Loucy (cell line): Measurements from ENCODE around the gene EDEM2.
"Not testable (repeated sequence)": the region's sequence is repeated elsewhere in the genome, so short reads cannot be mapped to it uniquely, and the experiment has no call there.

Experiments
- H2AFZ ChIP-seq: fragments of 200-600 bp; sonication (generic); 2 replicates; pipeline ENCODE4 v1.6.0; 2016; ENCODE audit warnings: antibody characterized with exemption, mild to moderate bottlenecking, low read length, moderate library complexity
- H3F3A ChIP-seq: fragments of 200-600 bp; 2 replicates; pipeline ENCODE4 v1.6.0; 2016; ENCODE audit warnings: antibody characterized with exemption, low read depth, mild to moderate bottlenecking
- H3K27me3 ChIP-seq: fragments of 200-600 bp; sonication (generic); 2 replicates; pipeline ENCODE4 v1.6.1; 2014; ENCODE audit warnings: low read length, mild to moderate bottlenecking; ENCODE audit not compliant: insufficient read depth, poor library complexity, severe bottlenecking
- H3K36me3 ChIP-seq: fragments of 200-600 bp; sonication (generic); 2 replicates; pipeline ENCODE4 v1.6.1; 2016; ENCODE audit warnings: low read length; ENCODE audit not compliant: insufficient read depth
- H3K4me1 ChIP-seq: fragments of 200-600 bp; sonication (generic); 2 replicates; pipeline ENCODE4 v1.5.1; 2014; ENCODE audit warnings: low read length, mild to moderate bottlenecking; ENCODE audit not compliant: insufficient read depth, poor library complexity, severe bottlenecking
- H3K4me2 ChIP-seq: fragments of 200-600 bp; sonication (generic); 2 replicates; pipeline ENCODE4 v1.6.0; 2014; ENCODE audit warnings: antibody characterized with exemption, low read length, low read depth, mild to moderate bottlenecking; ENCODE audit not compliant: poor library complexity, severe bottlenecking
- H3K4me3 ChIP-seq: fragments of 200-600 bp; sonication (generic); 2 replicates; pipeline ENCODE4 v1.5.1; 2014; ENCODE audit warnings: low read length, mild to moderate bottlenecking, mixed read lengths; ENCODE audit not compliant: poor library complexity, severe bottlenecking
- H3K79me2 ChIP-seq: fragments of 200-600 bp; sonication (generic); 2 replicates; pipeline ENCODE4 v1.6.1; 2014; ENCODE audit warnings: low read length; ENCODE audit not compliant: insufficient read depth
- H3K9ac ChIP-seq: fragments of 200-600 bp; sonication (generic); 2 replicates; pipeline ENCODE4 v1.6.0; 2014; ENCODE audit warnings: mild to moderate bottlenecking, low read depth, low read length, moderate library complexity; ENCODE audit not compliant: poor library complexity, severe bottlenecking
- H3K9me2 ChIP-seq: fragments of 200-600 bp; sonication (generic); replicated peaks from 2 replicates; pipeline ENCODE4 v1.6.1; 2016; ENCODE audit warnings: low read depth, low read length, mixed read lengths
- H3K9me3 ChIP-seq: fragments of 200-600 bp; sonication (generic); 2 replicates; pipeline ENCODE4 v1.6.1; 2014; ENCODE audit warnings: mild to moderate bottlenecking, antibody characterized with exemption, low read length, low read depth; ENCODE audit not compliant: insufficient read depth
- H4K20me1 ChIP-seq: fragments of 200-600 bp; sonication (generic); 2 replicates; pipeline ENCODE4 v1.6.0; 2014; ENCODE audit warnings: antibody characterized with exemption, low read length, mild to moderate bottlenecking; ENCODE audit not compliant: insufficient read depth, poor library complexity, severe bottlenecking
- EZH2phosphoT487 ChIP-seq: fragments of 200-600 bp; IDR thresholded peaks from 2 replicates; pipeline ENCODE4 v1.6.1; 2018; ENCODE audit warnings: antibody characterized with exemption, mild to moderate bottlenecking, moderate library complexity, borderline replicate concordance
- TF ChIP-seq, protein P1 (sequence below): fragments of 200-600 bp; sonication (generic); conservative IDR thresholded peaks from 2 replicates; pipeline ENCODE4 v1.5.1; 2014; ENCODE audit warnings: mild to moderate bottlenecking, antibody characterized with exemption, low read length

The EDEM2 gene

GRCh38 chr20:35079472-35080347 is 67.4 kb downstream of the EDEM2 start:
- H3K9ac ChIP-seq: no peak overlapping the region
- no peaks in the 10 kb centered on the region for H3K9me3 ChIP-seq
- H3K79me2 ChIP-seq: peaks cover 72% of the 10 kb centered on the region
- no peaks in the 10 kb centered on the region for H3F3A ChIP-seq
- H3K27me3 ChIP-seq: no peaks in the 10 kb centered on the region
- H3K4me2 ChIP-seq: peak overlapping the region; percentile 16
- H2AFZ ChIP-seq: no peak overlapping the region
- peaks cover 15% of the 10 kb centered on the region for H3K4me1 ChIP-seq
- H3K4me3 ChIP-seq: no peak overlapping the region
- H3K9me2 ChIP-seq: no peaks in the 10 kb centered on the region
- peaks cover 49% of the 10 kb centered on the region for H4K20me1 ChIP-seq
- H3K36me3 ChIP-seq: peaks cover 17% of the 10 kb centered on the region
- TF ChIP-seq EZH2phosphoT487: no peak
- TF ChIP-seq, protein P1, sequence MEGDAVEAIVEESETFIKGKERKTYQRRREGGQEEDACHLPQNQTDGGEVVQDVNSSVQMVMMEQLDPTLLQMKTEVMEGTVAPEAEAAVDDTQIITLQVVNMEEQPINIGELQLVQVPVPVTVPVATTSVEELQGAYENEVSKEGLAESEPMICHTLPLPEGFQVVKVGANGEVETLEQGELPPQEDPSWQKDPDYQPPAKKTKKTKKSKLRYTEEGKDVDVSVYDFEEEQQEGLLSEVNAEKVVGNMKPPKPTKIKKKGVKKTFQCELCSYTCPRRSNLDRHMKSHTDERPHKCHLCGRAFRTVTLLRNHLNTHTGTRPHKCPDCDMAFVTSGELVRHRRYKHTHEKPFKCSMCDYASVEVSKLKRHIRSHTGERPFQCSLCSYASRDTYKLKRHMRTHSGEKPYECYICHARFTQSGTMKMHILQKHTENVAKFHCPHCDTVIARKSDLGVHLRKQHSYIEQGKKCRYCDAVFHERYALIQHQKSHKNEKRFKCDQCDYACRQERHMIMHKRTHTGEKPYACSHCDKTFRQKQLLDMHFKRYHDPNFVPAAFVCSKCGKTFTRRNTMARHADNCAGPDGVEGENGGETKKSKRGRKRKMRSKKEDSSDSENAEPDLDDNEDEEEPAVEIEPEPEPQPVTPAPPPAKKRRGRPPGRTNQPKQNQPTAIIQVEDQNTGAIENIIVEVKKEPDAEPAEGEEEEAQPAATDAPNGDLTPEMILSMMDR: no peak

DNA sequence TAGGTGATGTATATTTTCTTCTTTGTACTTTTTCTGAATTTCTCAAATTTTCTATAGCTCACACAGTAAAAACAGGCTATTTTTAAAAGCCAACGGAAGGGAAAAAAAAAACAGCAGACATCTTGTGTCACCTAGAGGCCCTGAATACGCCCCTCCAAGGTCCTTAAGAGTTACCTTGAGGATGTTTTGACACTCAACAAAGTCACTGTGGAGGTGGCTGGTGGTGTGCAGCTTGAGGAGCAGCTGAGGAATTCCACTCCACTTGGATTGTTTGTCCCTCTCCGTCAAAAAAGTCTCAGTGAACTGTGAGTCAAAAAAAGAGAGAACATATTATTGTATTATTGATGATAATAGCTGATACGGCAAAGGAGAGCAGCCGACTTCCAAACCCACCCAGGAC is 69.3 kb downstream of the EDEM2 start:
- peaks cover 9% of the 10 kb centered on the region for H3K4me1 ChIP-seq
- peaks cover 17% of the 10 kb centered on the region for H3K36me3 ChIP-seq
- H3K79me2 ChIP-seq: peaks cover 57% of the 10 kb centered on the region
- H4K20me1 ChIP-seq: peaks cover 39% of the 10 kb centered on the region
- no peak overlapping the region for H3K4me2 ChIP-seq
- H2AFZ ChIP-seq: no peak overlapping the region
- H3K4me3 ChIP-seq: no peak overlapping the region
- H3K9me2 ChIP-seq: no peaks in the 10 kb centered on the region
- TF ChIP-seq, protein P1: no peak
- TF ChIP-seq EZH2phosphoT487: no peak
- H3K9ac ChIP-seq: no peak overlapping the region
- no peaks in the 10 kb centered on the region for H3K27me3 ChIP-seq
- no peaks in the 10 kb centered on the region for H3K9me3 ChIP-seq
- no peaks in the 10 kb centered on the region for H3F3A ChIP-seq

DNA sequence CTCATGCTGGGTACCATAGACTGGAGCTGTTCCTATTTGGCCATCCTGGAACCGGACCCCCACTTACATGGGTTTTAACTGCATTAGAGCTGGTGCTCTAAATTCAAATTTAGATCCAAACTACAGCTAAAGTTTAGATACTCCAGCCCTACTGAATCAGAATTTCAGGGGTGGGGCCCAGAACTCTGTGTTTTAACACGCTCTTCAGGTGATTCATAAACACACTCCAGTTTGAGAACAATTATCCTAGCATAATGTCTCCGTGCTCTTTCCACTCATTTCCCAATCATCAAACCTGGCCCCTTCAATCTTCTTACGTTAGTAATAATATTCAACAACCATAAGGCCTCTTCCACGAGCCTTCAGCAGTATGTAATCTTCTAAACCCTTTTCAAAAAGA is 69.8 kb downstream of the EDEM2 start:
- Histone ChIP-seq H3K4me2 (no peak overlapping the region), H3K9me2 (no peaks in the 10 kb centered on the region), H3F3A (no peaks in the 10 kb centered on the region), H3K9me3 (no peaks in the 10 kb centered on the region), H3K79me2 (peaks cover 52% of the 10 kb centered on the region), H4K20me1 (peaks cover 34% of the 10 kb centered on the region), H3K36me3 (peaks cover 17% of the 10 kb centered on the region), H3K4me1 (peaks cover 6% of the 10 kb centered on the region), H3K4me3 (no peak overlapping the region), H3K9ac (no peak overlapping the region), H2AFZ (no peak overlapping the region), H3K27me3 (no peaks in the 10 kb centered on the region)
- TF ChIP-seq EZH2phosphoT487: no peak
- TF ChIP-seq, protein P1: no peak

- Histone ChIP-seq H3K79me2 (peaks cover 22% of the 10 kb centered on the region; the same call in 1 of the 2 replicates), H3K36me3 (peaks cover 30% of the 10 kb centered on the region; the same call in 1 of the 2 replicates)
- H2AFZ ChIP-seq, H3K9me3 ChIP-seq, H3F3A ChIP-seq, H3K4me1 ChIP-seq, H3K27me3 ChIP-seq, H3K9ac ChIP-seq, H3K9me2 ChIP-seq, H3K4me2 ChIP-seq, H4K20me1 ChIP-seq, H3K4me3 ChIP-seq: not testable (repeated sequence)
Observed at GRCh38 chr20:35071436-35072153, 75.5 kb downstream of the EDEM2 start.
